Upper lobe of right lung (tissue), 1 donor: Measurements from ENCODE around the gene SKIL. TPM values are rescaled to one million over a fixed set of nuclear protein-coding genes. Genes with fewer than 3 reads are reported as not detected.

Experiments used
- ATAC-seq: fragments of 200-7000 bp; cut with Tn5 transposase; one replicate; pipeline ENCODE4 v1.9.1; 2020; ENCODE audit warnings: mild to moderate bottlenecking, moderate library complexity
- DNase-seq: peaks from one replicate; pipeline ENCODE4 v3.0.0-alpha.2; 2020
- H3K27ac ChIP-seq: fragments of 200-600 bp; one replicate; pipeline ENCODE4 v1.8.0; 2022
- H3K27me3 ChIP-seq: fragments of 200-600 bp; one replicate; pipeline ENCODE4 v1.8.0; 2022; ENCODE audit warnings: mild to moderate bottlenecking
- H3K36me3 ChIP-seq: fragments of 200-600 bp; one replicate; pipeline ENCODE4 v1.8.0; 2022
- H3K4me1 ChIP-seq: fragments of 200-600 bp; one replicate; pipeline ENCODE4 v1.8.0; 2022
- H3K4me3 ChIP-seq: fragments of 200-600 bp; one replicate; pipeline ENCODE4 v1.8.0; 2022; ENCODE audit warnings: mild to moderate bottlenecking
- H3K9me3 ChIP-seq: fragments of 200-600 bp; one replicate; pipeline ENCODE4 v1.8.0; 2022
- intact Hi-C: fragments of 100-400 bp; cut with DNase I; formaldehyde crosslinking; loops from one replicate; pipeline ENCODE4 v1.11.0; 2022
- total RNA-seq: library from RNA; stranded (reverse); fragmentation: NEBNext Ultra II Directional; extraction: Animal tissue kit (Norgen Biotek cat#: 25700); gene quantifications from one replicate; pipeline ENCODE4 v1.2.1, GENCODE V29; 2021
- TF ChIP-seq, protein P1 (sequence below): fragments of 200-600 bp; IDR thresholded peaks from one replicate; pipeline ENCODE4 v1.8.0; 2022; ENCODE audit warnings: antibody characterized with exemption
- donor health status: DM: no; HTN: yes; CAD: no; lungs with severe emphysema.

Gene SKIL
- total RNA-seq, 1 donor from 2014 or later, result 89.4 TPM

DNA sequence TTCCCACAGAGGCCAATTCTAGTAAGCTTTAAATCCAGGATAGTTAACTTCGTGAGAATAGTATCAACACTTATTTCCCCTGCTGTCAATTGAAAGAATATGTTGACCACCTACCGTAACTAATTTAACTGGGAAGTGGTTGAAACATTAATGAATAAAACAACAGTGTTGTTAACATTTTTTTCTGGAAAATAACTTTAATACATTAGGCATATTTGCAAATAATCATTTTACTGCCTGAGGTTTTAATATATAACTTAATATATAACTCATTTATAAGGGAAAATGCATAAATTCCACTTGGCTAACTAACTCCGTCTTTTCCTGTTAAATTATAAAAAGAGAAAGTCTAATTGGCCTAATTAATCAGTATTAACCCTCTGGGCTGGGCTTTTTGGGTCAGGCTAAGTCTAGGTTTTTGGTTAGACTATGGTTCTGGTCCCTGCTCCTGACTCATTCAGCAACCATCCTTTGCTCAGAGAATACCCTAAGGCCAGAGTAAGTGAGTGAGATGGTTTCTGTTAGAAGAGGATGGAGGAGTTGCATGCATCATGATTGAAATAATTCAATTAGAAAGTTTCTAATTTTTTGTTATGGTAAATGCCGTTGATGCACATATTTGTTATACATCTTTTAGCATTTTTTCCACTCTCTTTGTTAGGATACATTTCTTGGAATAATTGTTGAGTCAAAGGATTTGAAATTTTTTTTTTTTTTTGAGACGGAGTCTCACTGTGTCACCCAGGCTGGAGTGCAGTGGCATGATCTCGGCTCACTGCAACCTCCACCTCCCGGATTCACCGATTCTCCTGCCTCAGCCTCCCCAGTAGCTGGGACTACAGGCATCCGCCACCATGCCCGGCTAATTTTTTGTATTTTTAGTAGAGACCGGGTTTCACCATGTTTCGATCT is 10.8 kb upstream of the SKIL start:
- ATAC-seq (no peak), DNase-seq (no peak)
- H3K9me3 ChIP-seq, result no peaks in the 10 kb centered on the region
- H3K4me1 ChIP-seq, result no peaks in the 10 kb centered on the region
- intact Hi-C loops, result no loop called here
- TF ChIP-seq, protein P1, sequence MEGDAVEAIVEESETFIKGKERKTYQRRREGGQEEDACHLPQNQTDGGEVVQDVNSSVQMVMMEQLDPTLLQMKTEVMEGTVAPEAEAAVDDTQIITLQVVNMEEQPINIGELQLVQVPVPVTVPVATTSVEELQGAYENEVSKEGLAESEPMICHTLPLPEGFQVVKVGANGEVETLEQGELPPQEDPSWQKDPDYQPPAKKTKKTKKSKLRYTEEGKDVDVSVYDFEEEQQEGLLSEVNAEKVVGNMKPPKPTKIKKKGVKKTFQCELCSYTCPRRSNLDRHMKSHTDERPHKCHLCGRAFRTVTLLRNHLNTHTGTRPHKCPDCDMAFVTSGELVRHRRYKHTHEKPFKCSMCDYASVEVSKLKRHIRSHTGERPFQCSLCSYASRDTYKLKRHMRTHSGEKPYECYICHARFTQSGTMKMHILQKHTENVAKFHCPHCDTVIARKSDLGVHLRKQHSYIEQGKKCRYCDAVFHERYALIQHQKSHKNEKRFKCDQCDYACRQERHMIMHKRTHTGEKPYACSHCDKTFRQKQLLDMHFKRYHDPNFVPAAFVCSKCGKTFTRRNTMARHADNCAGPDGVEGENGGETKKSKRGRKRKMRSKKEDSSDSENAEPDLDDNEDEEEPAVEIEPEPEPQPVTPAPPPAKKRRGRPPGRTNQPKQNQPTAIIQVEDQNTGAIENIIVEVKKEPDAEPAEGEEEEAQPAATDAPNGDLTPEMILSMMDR, result no peak
- no peaks in the 10 kb centered on the region for H3K27me3 ChIP-seq
- no peaks in the 10 kb centered on the region for H3K36me3 ChIP-seq
- no peak overlapping the region for H3K4me3 ChIP-seq
- no peak overlapping the region for H3K27ac ChIP-seq

DNA sequence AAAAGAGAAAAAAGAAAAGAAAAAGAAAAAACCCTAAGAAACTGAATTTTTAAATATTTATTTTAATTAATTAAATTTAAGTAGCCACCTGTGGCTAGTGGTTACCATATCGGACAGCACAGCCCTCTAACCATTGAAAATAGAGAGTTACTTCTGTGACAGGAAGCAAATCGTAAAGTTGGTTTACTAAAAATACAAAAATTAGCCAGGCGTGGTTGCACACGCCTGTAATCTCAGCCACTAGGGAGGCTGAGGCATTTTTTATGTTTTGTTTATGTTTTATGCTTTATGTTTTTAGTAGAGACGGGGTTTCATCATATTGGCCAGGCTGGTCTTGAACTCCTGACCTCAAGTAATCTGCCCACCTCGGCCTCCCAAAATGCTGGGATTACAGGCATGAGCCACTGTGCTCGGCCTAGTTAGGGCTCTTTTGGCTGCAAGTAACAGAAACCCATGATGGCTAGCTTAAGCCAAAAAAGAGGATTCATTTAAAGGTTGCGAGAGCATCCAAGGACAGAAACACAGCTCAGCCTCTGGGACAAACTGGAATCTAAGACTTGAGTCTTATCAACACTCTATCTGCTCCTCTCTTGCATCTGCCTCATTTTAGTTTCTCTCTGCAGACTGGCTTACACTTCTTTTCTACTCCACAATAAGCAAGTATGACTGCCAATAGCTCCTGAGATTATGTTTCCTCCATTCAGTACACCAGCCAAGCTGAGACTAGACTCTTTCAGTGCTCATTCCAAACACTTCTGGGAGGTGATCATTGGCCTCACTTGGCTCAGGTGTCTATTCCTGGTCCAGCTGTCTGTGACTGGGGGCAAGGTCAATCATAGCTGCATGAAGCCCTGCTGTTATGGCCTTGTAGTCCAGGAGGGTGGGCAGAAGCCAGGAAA is 6.8 kb upstream of the SKIL start:
- Histone ChIP-seq H3K36me3 (no peaks in the 10 kb centered on the region), H3K4me3 (no peak overlapping the region), H3K4me1 (peaks cover 9% of the 10 kb centered on the region), H3K9me3 (no peaks in the 10 kb centered on the region), H3K27me3 (no peaks in the 10 kb centered on the region), H3K27ac (no peak overlapping the region)
- ATAC-seq (no peak), DNase-seq (no peak)
- TF ChIP-seq, protein P1, result no peak
- intact Hi-C loops, result no loop called here

DNA sequence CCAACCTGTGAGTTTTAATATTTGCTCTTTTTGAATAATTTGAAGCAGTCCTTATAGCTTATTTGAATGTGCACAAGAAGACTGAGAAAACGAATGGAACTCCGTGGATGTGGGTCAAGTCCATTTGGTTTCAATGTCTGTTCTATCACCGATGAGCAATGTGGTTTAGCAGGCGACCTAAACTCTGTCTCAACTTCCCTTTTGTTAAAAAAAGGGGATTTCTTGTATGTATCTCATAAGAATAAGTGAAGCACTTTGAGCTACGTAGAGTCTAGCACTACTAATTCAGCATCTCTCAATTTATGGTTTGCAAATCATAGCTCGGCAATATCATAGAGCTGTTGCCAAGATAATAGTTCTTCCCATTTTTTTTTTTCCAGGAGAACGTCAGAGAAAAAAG is 4.6 kb upstream of the SKIL start:
- H3K4me3 ChIP-seq, result no peak overlapping the region
- H3K4me1 ChIP-seq, result peaks cover 12% of the 10 kb centered on the region
- DNase-seq, result no peak
- TF ChIP-seq, protein P1, result no peak
- intact Hi-C loops, result no loop called here
- H3K36me3 ChIP-seq, result no peaks in the 10 kb centered on the region
- H3K27me3 ChIP-seq, result no peaks in the 10 kb centered on the region
- H3K9me3 ChIP-seq, result no peaks in the 10 kb centered on the region
- no peak for ATAC-seq
- no peak overlapping the region for H3K27ac ChIP-seq

DNA sequence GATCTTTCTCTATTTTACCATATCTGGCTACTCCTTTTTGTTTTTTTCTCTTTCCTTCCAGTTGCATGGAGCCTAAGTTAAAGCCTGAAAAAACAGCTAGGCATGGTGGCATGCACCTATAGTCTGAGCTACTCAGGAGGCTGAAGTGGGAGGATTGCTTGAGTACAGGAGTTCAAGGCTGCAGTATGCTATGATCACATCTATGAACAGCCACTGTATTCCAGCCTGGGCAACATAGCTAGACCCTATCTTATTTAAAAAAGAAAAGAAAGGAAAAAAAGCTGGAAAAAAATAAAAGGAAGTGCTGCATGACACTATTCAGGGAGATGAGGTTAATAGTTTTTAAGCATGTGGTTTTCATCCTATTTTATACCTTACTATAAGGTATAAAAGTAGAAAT is 4.0 kb upstream of the SKIL start:
- Histone ChIP-seq H3K36me3 (no peaks in the 10 kb centered on the region), H3K4me3 (no peak overlapping the region), H3K27ac (no peak overlapping the region), H3K9me3 (no peaks in the 10 kb centered on the region), H3K4me1 (peaks cover 12% of the 10 kb centered on the region), H3K27me3 (no peaks in the 10 kb centered on the region)
- ATAC-seq (no peak), DNase-seq (no peak)
- TF ChIP-seq, protein P1, result no peak
- intact Hi-C loops, result no loop called here

DNA sequence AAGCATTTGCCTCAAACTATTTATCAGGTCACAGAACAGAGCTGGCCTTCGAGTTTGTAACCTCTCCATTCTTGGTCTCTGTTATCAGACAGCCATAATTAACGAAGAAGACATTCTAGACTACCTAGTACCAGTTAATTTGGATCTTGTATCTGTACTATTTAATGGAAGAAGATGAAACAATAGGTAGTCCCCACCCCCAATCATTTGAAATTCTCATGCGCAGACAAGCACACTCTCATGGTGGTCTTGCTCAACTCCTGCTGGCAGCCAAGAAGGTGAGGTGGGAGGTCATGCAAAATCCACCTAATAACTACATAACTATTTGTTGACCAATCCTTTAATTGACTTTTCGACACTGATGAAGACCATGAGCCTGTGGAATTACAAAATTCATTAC is 2.8 kb upstream of the SKIL start:
- ATAC-seq (no peak), DNase-seq (no peak)
- Histone ChIP-seq H3K9me3 (no peaks in the 10 kb centered on the region), H3K4me1 (peaks cover 21% of the 10 kb centered on the region), H3K27ac (no peak overlapping the region), H3K4me3 (no peak overlapping the region), H3K27me3 (no peaks in the 10 kb centered on the region), H3K36me3 (peaks cover 2% of the 10 kb centered on the region)
- intact Hi-C loops, result no loop called here
- TF ChIP-seq, protein P1, result no peak
